GM18502 (cell line): ENCODE data around the gene TTPAL.
"Not testable (repeated sequence)": the region's sequence is repeated elsewhere in the genome, so short reads cannot be mapped to it uniquely, and the experiment has no call there.

Source experiments
- ATAC-seq: cut with Tn5 transposase; IDR thresholded peaks from one replicate; pipeline ENCODE4 v1.9.1; 2021; ENCODE audit warnings: mild to moderate bottlenecking; ENCODE audit not compliant: unreplicated experiment, poor library complexity

TTPAL gene

DNA sequence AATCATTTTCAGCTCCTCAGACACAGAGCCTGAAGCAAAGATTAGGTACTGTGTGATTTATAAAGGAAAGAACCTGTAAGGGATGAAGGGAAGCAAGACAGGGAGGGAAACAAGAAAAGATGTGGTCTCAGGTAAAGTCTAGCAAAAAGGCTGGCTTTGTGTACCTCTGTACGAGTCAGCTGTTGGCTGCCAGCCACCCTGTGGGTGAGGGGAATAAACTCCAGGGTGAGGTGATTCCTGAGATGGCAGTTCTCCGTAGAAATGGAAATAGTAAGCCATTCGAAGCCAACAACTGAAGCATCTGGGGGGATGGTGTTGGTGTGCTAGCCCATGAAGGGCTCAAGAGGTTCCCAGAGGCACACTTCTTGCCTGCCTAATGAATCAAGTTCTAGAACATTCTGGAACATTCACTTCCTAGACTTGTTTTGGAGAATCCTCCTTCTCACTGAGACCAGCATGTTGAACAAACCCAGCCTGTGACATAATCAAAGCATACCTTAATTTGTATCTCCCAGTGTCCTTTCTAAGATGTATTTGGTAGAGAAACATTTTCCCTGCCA lies 10.6 kb upstream of the TTPAL start:
- ATAC-seq = no peak

DNA sequence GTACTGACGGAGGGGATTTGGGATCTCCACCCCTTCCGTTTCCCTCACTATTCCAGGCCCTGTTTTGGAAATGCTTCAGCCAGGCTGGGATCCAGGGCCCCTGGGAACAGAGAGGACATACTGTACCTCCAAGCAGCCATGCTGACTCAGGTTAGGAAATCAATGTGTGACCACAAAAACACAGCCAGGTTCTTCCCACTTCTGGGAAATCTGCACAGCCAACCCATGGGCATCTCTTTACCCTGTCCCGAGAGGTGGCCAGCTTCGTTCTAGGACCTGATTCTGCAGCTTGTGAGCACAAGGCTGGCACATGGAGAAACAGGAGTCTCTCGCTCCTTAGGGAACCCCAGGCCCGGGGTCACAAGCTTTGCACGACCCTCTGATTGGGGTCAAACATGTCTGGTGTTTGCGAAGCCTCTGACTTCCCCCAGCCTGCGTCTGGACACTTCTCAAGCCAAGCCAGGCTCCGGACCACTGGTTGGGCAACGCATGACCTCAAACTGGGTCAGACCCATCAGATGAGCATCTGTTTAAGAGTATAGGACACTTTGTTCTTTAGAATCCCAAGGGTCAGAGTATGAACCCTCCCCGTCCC lies 8.3 kb upstream of the TTPAL start:
- ATAC-seq = no peak

DNA sequence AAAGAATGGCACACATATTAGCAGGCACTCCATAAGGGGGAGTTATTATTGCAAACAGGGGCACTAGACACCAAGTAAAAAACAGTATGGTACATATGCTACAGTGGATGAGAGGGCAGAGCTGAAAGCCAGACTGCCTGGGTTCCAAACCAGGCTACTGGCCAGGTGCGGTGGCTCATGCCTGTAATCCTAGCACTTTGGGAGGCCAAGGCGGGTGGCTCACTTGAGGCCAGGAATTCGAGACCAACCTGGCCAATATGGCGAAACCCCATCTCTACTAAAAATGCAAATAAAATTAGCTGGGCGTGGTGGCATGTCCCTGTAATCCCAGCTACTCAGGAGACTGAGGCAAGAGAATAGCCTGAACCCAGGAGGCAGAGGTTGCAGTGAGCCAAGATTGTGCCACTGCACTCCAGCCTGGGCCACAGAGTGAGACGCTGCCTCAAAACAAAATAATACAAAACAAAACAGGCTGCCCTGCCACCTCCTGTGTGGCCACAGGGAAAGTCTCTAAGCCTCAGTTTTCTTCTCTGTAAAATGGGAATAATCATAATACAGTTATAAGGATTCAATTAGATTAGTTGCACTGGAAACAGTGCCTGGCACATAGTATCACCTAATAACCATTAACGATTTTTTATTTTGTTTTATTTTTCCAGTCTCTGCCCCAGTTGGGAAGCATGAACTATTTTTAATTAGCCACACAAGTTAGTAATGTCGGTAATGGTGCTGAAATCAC lies 7.5 kb upstream of the TTPAL start:
- ATAC-seq = no peak

DNA sequence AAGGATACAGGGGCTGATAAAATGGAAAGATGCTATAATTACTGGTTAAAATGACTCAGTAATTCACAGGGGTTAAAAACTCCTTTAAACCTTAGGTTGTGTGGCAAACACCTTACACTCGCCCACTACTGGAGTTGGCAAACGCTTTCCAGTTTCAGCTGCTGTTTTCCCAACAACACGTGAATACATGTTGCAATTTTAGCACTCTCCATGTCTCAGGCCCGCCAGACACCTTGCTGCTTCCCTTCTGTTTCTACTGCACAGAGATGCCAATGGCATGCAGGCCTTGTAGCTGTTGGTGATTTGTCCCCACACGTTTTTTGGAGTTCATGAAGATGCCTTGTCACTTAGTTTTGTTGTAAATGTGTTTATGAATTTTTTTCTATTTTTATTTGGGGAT lies 5.3 kb upstream of the TTPAL start:
- ATAC-seq = no peak

DNA sequence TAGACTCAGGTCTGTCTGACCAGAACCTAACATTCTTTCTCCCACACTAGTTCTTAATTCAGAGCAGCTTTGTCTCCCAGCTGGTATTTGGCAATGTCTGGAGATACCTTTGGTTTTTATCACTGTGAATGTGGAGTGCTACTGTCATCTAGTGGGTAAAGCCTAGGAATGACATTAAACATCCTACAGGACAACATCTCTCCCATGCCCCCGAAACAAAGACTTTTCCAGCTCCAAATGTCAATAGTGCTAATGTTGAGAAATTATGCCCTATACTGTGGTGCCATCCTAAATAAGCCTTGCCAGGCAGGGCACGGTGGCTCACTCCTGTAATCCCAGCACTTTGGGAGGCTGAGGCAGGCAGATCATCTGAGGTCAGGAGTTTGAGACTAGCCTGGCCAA lies 4.2 kb upstream of the TTPAL start:
- no peak for ATAC-seq

DNA sequence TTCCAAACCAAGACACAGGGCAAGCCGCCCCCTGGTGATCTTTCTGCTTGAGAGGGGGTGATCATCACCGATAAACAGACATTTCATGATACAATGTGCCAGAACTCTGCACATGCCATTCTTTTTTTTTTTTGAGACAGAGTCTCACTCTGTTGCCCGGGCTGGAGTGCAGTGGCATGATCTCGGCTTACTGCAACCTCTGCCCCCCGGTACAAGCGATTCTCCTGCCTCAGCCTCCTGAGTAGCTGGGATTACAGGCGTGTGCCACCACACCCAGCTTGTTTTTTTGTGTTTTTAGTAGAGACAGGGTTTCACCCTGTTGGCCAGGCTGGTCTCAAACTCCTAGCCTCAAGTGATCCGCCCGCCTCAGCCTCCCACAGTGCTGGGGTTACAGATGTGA lies 3.4 kb upstream of the TTPAL start:
- not testable (repeated sequence) for ATAC-seq

DNA sequence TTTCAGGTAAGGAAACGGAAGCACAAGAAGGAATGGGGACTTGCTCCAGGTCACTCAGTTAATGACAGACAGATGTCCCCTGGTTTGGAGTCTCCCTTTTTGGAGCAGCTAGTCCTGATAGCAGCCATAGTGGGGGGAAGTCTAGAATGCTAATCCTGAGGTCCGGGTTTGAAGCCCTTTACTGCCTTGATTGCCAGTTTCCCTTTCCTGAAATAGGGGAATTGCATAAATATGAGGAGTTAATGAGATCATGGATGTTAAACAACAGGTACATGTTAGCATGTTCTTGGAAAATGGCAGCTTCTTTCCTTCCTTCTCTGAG lies 341 bp upstream of the TTPAL start:
- ATAC-seq = no peak

DNA sequence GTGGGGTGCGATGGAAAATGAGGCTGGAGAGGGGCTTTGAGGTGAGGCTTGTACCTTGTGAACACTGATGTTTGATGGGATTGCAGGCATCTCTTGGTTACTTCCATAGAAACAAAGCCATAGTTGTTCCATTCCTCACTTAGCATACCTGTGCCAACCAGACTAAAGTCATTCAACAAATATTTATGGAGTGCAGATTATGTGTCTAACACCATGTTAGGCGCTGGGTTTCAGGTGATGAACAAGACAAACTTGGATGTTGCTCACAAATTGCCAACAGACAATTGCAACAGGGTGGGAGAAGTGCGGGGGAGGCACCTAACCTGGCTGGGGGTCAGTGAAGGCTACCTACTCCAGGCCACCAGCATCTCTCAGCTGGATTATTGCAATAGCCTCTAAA lies 1.5 kb downstream of the TTPAL start:
- no peak for ATAC-seq

DNA sequence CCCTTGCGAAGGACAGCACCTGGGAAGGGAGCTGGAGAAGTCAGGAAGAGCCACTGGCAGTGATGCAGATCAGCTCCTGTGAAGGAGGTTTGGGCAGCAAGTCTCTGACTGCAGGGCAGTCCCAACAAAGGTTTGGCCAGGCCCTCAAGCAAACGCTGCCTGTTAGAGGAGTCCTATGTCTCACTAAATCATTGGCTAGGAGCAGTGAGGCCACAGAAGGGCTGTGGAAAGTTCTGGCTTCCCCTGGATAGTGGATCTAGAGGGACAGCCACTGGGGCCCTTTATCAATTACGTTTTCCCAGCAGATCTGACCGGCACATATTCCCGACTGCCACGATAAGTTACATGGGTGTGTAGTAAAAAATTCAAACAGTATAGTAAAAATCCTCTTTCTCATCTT lies 2.5 kb downstream of the TTPAL start:
- ATAC-seq = no peak

DNA sequence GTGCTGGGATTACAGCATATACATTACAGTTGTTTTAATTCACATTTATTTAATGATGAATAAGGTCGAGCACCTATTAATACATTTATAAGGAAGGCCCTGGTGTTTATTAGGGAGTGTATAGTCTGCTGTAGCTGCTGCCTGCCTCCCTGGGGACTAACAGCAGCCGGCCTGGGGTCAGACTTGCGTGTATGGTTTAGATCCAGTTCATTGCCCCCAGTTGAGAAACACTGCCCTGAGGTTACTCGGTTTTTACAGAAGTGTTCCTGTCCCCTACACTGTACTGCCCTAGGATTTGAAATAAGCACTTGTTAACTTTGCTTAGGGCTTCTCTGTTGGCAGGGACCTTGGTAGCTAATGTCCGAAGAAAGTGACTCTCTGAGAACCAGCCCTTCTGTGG lies 4.0 kb downstream of the TTPAL start:
- no peak for ATAC-seq

DNA sequence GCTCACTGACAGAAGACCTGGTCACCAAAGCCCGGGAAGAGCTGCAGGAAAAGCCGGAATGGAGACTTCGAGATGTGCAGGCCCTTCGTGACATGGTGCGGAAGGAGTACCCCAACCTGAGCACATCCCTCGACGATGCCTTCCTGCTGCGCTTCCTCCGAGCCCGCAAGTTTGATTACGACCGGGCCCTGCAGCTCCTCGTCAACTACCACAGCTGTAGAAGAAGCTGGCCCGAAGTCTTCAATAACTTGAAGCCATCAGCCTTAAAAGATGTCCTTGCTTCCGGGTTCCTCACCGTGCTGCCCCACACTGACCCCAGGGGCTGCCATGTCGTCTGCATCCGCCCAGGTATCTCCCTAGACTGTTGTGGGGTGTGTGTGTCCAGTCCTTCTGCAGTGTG lies 4.4 kb downstream of the TTPAL start:
- ATAC-seq = no peak

DNA sequence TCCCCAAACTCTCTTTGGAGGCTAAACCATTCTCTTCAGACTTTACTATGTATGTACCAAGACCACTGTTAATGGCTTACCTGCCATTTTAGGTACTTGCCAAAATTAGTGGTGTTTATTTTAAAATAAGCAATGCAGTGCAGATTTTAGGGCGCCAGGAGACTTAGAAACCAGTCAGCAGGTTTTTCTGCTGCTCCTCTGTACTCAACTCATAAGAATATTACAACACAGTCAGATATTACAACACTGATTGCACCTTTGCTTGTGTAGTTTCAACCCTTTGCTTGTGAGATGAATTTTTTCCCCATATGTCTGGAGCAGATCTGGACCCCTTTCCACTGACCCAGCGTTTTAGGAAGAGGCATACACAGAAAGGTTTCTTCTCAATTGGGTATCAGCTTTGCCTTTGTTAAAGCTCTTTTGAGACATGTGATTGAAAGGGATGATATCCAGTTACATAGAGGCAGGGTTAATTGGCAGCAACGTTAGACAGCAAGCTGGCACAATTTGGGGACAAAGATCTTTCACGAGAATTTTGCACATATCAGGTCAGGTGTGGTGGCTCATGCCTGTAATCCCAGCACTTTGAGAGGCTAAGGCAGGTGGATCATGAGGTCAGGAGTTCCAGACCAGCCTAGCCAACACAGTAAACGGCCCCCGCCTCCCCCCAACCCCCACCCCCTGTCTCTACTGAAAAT lies 6.2 kb downstream of the TTPAL start:
- no peak for ATAC-seq

DNA sequence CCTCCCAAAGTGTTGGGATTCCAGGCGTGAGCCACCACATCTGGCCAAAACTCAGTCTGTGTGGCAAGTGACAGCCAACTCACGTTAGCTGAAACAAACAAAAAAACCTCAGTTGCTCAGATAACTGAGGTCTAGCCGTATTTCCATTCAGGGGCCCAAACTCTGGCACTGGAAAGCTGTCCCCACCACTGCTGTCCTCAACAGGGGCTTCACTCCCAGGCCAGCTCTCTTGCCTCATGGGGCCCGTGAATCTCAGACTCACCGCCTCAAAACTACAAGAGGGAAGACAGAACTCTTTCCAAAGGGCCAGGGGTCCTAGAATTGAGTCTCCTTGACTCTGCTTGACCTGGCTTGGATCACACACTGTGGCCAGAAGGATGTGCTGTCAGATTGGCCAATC lies 7.4 kb downstream of the TTPAL start:
- no peak for ATAC-seq

DNA sequence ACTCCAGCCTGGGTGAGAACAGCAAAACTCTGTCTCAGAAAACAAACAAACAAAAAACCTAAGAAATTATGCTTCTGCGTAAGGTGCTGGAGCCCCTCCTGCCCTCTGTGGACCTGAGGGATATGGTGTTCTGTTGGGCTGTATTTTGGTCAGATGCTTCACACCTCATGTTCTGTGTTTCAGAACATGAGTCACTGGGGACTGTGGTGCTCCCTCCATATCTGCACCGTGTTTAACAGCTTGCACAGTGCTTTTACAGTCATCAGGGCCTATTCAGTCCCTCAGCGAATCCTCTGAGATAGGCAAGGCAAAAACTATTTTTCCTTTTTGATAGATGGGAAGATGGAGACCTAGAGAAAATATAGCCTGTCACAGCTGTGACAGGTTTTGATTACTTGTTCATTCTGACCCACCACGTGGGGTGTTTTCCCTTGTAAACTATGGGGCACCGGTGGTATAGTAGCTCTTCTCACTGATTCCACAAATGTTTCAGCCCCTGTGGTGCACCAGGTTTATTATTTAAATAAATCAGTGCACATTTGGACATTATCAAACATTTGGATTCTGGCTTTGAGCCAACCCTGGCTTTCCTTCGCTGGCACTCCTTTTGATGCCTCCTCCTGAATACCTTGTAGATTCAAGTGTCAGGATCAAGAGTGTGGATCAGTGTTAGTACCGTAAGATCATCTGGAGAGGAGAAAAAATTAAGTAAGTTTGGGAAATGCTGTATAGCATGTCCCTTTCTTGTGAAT lies 9.6 kb downstream of the TTPAL start:
- ATAC-seq = no peak

DNA sequence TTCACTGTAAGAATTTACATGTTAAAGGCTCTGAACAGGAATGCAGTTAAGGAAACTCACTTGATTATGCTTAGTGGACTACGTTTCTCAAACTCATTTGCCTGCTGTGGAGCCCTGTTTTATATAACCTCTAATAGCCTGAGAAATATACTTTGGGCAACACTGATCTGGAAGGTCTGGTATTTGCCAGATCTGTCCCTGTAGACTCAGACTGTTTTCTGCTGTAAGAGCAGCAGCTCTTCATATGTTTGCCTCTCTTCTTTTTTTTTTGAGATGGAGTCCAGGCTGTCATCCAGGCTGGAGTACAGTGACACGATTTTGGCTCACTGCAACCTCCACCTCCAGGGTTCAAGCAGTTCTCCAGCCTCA lies 10.1 kb downstream of the TTPAL start:
- no peak for ATAC-seq

DNA sequence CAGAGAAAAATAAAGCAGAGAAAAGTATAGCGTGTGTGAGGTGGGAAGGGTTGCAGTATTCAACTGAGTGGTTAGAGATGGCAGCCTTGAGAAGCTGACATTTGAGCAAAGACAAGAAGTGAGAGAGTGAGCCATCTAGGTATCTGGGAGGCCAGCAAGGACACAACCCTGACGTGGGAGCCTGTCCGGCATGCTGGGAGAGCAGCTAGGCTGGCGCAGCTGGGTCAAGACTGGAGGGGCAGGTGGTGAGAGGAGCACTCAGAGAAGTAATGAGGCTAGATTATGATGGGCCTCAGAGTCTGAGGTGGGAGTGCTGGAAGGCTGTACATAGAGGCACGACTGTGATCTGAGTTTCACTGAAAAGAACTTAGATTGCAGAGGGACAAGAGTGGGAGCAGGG lies 12.9 kb downstream of the TTPAL start:
- ATAC-seq = no peak

DNA sequence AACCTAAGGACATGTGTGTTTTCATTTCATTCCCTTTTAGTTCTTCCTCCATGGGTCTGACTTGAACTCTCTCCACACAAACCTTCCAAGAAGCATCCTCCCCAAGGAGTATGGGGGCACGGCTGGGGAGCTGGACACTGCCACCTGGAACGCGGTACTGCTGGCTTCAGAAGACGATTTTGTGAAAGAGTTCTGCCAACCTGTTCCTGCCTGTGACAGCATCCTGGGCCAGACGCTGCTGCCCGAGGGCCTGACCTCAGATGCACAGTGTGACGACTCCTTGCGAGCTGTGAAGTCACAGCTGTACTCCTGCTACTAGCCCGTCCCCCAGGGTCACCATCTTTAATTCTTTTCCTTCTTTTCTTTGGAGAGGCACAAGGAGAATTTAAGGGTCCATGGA lies 13.5 kb downstream of the TTPAL start:
- no peak for ATAC-seq

DNA sequence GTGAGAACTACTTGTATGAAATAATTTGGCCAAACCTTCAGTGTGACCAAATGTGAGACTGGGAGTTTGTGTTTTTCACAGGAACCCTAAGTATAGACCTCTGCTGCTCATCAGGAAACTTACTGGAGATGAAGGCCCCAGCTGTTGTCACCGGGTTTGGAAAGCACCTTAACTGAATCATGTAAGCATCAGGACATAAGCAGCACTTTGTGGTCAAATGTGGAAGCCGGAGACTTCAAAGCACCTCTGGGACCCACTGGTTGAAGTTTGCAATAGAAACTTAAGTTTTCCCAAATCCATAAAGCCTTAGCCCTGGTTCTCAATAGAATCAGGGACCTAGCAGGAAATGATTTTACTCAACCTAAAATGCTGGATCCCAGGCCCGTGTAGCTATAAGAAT lies 14.3 kb downstream of the TTPAL start:
- ATAC-seq = no peak

DNA sequence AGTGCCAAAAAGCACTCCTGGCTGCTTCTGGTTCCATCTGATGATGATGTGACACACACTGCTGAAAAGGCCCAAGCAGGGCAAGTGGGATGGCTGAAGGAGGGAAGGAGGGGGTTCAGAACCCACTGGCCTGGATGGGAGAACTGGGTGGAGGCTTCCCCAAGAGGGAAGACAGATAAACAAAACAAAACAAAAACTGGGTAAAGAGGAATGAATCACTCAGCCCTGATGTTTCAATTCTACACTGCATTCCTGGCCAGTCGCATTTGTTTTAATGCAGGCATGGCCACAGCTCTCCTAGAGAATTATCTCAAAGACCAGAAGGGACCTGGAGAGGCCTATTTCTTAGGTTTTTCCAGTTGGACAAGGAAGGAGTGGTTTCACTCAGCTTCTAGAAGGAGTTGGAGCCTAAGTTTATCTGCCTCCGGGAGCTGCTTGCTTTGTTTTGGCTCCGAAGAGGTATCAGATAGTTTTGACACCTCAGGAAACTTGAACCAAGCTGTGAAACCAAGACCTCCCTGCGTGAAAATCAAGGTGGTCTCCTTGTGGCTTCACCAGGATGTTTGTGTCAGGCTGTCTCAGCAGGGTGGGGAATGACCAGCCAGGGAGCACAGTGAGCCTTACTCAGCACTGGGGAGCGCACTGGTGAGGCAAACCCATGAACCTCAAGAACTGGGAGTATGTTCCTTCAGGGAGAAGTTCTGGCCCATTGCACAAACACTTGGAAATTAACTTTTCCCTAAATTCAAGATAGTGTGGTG lies 16.1 kb downstream of the TTPAL start:
- ATAC-seq = no peak

DNA sequence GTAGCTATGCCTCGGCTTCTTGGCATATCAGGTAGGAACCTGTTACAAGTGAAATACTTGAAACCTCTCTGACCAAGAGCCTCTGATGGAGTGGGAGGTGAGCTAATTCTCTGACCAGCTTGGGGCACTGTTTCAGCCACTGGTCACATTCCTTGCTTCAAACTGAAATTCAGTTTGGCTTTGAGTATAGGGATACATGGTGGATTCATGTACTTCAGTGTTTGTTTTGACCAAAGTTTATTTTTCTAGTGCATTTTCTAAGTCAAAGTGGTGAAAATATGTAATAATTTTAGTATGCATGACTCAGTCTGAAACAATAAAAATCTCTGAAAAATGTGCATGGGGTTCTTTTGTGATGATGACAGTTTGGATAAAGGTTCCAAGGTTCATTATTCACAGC lies 18.6 kb downstream of the TTPAL start:
- ATAC-seq = no peak
